HG03558 (cell line): ENCODE results near the gene PDE4D.
"Not testable (repeated sequence)": the region's sequence is repeated elsewhere in the genome, so short reads cannot be mapped to it uniquely, and the experiment has no call there.

Experiments
- ATAC-seq: cut with Tn5 transposase; IDR thresholded peaks from one replicate; pipeline ENCODE4 v1.9.1; 2021; ENCODE audit warnings: moderate number of reproducible peaks; ENCODE audit not compliant: unreplicated experiment; ENCODE audit errors: extremely low read depth

The PDE4D gene

GRCh38 chr5:59749782-59750520, 143.6 kb downstream of the PDE4D start:
- ATAC-seq = no peak

GRCh38 chr5:59748036-59748663, 145.4 kb downstream of the PDE4D start:
- ATAC-seq = not testable (repeated sequence)

GRCh38 chr5:59746241-59746765, 147.2 kb downstream of the PDE4D start:
- ATAC-seq = no peak

GRCh38 chr5:59745415-59745863, 148.1 kb downstream of the PDE4D start:
- ATAC-seq = no peak

- ATAC-seq = no peak
Measured at GRCh38 chr5:59744531-59744992, 149.0 kb downstream of the PDE4D start.

DNA sequence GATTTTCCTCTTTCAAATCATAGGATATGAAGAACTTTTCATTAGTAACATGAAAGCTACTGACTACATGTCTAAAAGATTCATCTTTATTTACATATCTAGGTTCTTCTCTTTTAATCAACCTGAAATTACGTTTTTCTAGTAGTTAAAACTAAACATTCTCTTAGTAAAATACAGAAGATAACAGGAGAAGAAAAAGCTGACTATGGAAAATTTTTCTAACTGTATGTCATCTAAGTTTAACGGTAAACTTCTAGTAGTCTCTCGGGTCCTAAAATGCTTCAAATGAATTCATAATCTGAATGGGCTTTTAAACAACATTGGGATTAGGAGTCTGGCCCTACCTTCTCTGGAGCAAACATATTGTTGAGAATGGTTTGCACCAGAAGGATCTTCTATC, 151.9 kb downstream of the PDE4D start:
- ATAC-seq = no peak

- ATAC-seq = no peak
Measured at GRCh38 chr5:59738024-59738423, 155.5 kb downstream of the PDE4D start.

GRCh38 chr5:59732806-59733205, 160.7 kb downstream of the PDE4D start:
- ATAC-seq = no peak

- no peak for ATAC-seq
Measured at GRCh38 chr5:59732301-59732700, 161.2 kb downstream of the PDE4D start.

DNA sequence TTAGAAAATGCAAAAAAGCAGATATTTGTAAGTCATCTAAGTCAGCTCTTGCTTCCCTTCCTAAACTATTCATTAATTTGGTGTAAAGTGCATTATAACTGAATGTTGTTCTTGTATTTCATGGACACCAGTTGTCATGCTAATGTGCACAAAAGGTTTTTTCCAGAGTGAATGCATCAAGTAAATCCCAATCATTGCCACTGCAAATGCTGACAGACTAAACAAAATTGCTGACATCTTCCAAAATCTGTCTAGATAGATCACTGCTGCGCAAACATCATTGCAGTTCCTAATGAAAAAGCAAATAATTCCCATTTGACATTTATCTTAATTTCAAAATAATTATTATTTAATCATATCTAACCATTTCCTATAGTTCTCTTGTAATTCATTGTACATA, 161.7 kb downstream of the PDE4D start:
- no peak for ATAC-seq

GRCh38 chr5:59729820-59730219, 163.7 kb downstream of the PDE4D start:
- ATAC-seq = no peak

- ATAC-seq = no peak
Measured at GRCh38 chr5:59729357-59729756, 164.2 kb downstream of the PDE4D start.

DNA sequence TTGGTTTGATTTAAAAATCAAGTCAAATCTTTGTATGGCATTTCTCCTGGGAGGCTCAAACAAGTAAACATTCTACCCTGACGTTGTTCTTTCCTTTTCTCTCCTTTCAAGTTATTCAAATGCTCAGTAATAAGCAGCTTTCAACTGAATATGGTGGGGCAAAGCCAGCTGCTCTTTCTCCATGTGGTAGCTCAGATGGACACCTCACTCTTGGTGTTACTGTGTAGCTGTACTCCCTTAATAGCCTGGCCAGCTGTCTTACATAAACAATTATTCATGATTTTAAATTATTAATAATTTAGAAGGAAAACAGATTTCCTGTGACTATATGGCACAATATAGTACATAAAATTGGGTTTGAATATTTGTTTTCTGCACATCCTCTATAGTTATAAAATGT, 165.2 kb downstream of the PDE4D start:
- ATAC-seq = no peak

DNA sequence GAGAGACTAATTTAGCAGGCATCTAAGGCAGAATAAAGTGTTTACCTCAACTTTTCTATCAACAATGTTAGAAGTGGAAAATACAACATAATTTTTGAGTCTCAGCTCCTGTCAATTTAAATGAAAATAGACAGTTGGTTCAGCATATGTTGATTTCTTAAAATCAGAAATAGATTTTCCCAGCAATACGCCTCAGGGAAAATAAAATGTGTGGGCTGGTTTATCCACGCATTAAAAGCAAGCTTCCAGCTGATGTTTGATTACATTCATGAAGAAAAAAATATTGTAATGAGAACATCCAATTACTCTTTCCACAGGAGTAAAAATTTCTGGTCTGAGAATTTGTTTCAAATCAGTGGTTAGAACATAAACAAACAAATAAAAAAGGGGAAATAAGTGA, 166.3 kb downstream of the PDE4D start:
- ATAC-seq = no peak

- no peak for ATAC-seq
Measured at GRCh38 chr5:59725392-59725767, 168.1 kb downstream of the PDE4D start.

DNA sequence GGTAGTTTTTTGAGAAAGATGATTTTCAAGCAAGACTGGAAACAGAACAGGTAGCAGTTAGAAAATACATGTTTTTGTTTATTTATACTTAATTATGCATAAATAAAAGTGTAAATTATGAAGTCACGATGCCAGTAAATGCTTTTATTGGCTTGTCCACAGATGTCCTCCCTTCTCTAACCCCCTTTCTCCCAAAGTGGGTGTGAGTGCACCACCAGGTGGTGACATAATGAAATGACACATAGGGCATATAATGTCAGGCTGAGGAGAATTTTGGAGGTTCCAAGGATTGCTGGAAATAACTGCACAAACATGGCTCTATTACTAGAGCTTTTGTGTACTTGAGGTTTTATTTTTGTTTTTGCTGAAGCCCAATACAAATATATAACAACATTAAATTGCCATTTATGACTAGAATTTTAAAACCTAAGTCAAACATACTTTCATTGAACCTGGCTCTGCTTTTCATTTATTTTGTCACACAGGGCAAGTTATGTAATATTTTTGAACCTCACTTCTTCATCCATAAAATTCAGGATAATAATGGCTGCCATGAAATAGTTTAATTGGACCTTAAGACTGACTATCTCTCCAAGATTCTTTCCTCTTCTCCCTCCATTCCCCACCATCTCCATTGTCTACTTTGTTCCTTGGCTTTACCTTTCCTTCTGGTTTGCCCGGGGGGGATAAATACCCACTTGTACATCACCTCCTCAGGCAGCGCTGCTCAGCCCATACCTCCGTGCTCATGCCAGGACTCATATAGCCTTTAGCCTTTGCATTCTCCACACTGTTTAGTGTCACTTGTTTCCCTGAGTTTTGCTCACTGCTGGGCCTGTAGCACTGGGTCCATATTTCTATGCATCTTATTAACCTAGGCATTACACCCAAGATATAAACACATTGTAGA, 168.8 kb downstream of the PDE4D start:
- ATAC-seq = peak; percentile 54

GRCh38 chr5:59722874-59723273, 170.7 kb downstream of the PDE4D start:
- ATAC-seq = no peak

DNA sequence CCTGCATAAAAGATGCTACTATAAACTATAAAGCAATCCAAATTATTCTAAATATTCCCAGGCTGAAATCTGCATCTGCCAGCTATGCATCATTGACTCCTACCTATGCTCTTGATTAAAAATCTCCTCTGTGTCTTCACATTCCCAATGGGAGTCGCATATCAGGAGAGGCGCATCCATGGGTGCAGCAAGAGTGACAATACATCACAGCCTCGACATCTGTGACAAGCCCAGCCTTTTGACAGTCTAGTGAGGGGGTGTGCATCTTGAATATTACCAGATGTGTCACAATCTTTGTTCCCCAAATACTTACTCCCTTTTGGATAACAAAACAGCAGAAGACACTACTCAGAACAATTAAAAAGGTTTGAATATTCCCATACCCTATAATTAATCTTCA, 171.8 kb downstream of the PDE4D start:
- ATAC-seq = no peak

DNA sequence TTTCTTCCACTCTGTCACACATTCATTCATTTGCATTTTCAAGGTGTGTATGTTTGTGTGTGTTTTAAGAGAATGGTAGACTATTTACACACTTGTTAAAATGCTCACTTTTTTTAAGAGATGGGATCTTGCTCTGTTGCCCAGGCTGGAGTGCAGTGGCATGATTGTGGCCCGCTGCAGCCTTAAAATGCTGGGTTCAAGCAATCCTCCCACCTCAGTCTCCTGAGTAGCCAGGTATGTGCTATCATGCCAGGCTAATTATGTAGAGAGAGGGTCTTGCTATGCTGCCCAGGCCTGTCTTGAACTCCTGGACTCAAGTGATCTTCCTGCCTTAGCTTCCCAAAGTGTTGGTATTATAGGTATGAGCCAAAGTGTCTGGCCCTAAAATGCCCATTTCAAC, 173.5 kb downstream of the PDE4D start:
- no peak for ATAC-seq

DNA sequence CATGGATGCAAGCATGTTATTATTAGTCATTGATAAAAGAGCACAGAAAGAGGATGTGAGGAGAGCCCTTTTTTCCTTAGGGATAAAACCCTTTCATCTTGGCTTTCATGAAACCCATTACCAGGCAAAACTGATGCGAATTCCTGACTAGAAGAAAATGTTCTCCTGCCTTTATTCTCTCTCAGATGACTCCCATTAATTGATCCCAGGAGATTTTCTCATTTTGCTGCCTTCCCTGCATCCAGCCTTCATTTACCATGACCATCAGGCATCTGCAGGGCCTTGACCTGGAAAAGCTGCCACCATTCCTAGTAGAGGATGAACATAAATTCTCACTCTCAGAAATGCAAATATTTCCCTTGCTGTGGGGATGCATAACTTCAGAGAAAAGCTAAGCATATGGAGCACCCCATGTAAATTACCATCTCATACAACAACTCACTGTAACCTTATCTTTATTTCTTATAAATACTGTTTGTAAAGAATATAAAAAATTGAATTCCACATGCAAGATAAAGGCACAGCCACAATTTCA, 176.5 kb downstream of the PDE4D start:
- no peak for ATAC-seq
